Measurements from ENCODE around the gene SAMD4B. TPM values are rescaled to one million over a fixed set of nuclear protein-coding genes. Genes with fewer than 3 reads are reported as not detected.
A peak's percentile ranks its signal among the peaks of the same experiment; 100 is the strongest.

Gene SAMD4B
- total RNA-seq, 4 donors from 2014 or later, result 79.5 to 212 (median 124) TPM

DNA sequence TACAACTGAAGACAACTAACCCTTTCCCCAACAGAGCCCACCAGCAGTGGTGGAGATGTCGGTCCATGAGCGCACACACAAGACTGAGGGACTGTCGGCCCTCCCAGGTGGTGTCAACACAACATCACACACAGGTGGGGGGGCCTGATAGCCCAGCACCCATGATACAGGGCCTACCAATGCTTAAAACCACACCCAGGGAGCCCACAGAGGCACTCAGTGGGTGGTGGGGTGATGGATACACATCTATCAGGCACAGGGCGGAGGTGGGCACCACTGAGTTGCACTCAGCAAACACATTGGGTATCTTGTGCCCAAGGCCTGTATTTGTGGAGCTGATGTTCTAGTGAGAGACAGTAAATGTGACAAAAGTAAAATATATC, 57.4 kb downstream of the SAMD4B start:
- TF ChIP-seq POLR2A (IDR thresholded peaks at IDR 0.05), result no peak
- TF ChIP-seq, protein P1, sequence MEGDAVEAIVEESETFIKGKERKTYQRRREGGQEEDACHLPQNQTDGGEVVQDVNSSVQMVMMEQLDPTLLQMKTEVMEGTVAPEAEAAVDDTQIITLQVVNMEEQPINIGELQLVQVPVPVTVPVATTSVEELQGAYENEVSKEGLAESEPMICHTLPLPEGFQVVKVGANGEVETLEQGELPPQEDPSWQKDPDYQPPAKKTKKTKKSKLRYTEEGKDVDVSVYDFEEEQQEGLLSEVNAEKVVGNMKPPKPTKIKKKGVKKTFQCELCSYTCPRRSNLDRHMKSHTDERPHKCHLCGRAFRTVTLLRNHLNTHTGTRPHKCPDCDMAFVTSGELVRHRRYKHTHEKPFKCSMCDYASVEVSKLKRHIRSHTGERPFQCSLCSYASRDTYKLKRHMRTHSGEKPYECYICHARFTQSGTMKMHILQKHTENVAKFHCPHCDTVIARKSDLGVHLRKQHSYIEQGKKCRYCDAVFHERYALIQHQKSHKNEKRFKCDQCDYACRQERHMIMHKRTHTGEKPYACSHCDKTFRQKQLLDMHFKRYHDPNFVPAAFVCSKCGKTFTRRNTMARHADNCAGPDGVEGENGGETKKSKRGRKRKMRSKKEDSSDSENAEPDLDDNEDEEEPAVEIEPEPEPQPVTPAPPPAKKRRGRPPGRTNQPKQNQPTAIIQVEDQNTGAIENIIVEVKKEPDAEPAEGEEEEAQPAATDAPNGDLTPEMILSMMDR (IDR thresholded peaks at IDR 0.05), result no peak
- no peaks in the 10 kb centered on the region for H3K27me3 ChIP-seq
- no peak for DNase-seq
- H3K36me3 ChIP-seq, result peaks cover 0 to 4% of the 10 kb centered on the region in 2 donors
- H3K4me1 ChIP-seq, result peaks cover 41 to 61% of the 10 kb centered on the region in 2 donors
- H3K27ac ChIP-seq, result peak overlapping the region; percentile 74 to 100 (median 99)
- no peaks in the 10 kb centered on the region for H3K9me3 ChIP-seq
- 81 to 90% methylated on average over 4 of the region's 4 CpGs for WGBS, 2 donors
- H3K4me3 ChIP-seq (replicated peaks in 1 of 3), result no peak overlapping the region
- intact Hi-C loops (cut with DNase I), result no loop called here

DNA sequence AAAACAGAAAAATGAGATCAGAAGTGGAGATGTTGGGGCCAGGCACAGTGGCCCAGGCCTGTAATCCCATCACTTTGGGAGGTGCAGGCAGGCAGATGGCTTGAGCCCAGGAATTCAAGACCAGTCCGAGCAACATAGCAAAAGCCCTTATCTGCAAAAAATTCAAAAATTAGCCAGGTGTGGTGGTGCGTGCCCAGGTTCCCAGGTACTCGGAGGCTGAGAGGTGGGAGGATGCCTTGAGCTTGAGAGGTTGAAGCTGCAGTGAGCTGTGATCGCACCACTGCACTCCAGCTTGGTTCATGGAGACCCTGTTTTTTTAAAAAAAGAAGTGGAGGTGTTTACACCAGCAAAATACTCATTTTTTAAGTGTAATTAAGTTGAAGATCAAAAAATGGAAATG, 57.8 kb downstream of the SAMD4B start:
- intact Hi-C loops (cut with DNase I), result no loop called here

DNA sequence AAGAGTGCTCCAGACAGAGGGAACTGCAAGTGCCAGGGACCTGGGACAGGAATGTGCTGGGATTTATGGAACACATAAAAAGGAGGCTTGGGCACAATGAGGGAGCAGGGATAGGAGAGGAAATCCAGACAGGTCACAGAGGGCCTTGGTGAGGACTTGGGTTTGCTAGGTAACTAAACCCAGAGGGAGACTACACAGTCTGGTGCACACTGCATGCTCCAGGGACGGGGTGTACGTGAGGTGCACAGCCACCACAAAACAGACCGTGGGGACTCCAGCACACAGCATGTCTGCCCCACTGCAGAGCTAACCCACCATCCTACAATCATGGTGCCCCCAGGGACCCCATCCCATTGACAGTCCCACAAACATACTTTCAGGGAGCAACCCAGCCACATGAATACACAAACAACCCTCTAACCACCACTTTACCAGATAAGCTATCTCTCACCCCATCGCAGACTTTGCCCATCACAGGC, 58.9 kb downstream of the SAMD4B start:
- intact Hi-C loops (cut with DNase I), result no loop called here
- H3K4me3 ChIP-seq (replicated peaks in 1 of 3), result no peak overlapping the region
- WGBS, 2 donors, result 80 to 81% methylated on average over 4 of the region's 4 CpGs

More for the DNA sequence above, 57.8 kb downstream of the SAMD4B start:
- Histone ChIP-seq H3K9me3 (no peaks in the 10 kb centered on the region), H3K36me3 (peaks cover 0 to 4% of the 10 kb centered on the region in 2 donors), H3K4me3 (replicated peaks in 1 of 3) (no peak overlapping the region), H3K4me1 (peaks cover 41 to 65% of the 10 kb centered on the region in 2 donors), H3K27me3 (no peaks in the 10 kb centered on the region), H3K27ac (peak overlapping the region; percentile 74 to 100 (median 99))
- 25 to 38% methylated on average over 4 of the region's 4 CpGs for WGBS, 2 donors
- DNase-seq, result peak; percentile 92 to 93
- TF ChIP-seq, protein P1 (IDR thresholded peaks at IDR 0.05), result no peak
- peak in 1 of 2 donors; percentile 28 for TF ChIP-seq POLR2A (IDR thresholded peaks at IDR 0.05)

DNA sequence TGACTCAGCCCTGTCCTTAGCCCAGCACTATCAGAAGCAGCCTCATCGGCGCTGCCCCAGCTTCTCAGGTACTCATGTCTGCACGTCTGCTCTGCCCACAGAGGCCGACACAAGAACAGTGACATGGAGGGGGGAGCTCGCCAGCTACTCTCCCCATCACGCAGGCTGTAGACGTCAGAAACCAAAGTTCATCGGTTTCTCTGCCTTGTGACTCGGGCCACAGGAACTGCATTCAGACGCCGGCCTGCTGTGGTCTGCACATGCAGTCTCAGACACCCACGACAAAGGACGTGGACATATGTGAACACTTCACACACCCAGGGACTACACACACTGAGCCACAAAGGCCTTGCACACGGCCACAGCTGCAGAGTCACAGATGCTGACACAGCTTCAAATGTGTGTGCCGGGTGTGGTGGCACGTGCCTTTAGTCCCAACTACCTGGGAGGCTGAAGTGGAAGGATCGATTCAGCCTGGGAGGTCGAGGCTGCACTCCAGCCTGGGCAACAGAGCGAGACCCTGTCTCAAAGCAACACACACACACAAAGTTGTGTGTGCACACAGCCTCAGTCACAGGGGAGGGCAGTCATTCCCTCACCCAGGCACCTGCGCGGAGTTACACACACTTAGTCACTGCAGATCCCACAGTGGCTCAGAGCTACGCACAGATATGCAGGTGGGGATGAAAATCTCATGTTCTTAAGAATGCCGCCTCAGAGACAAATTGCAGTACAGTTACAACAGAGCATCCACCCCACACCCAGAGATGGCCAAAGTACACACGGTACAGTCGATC, 59.5 kb downstream of the SAMD4B start:
- peak; percentile 35 to 45 for DNase-seq
- H3K27ac ChIP-seq, result peak overlapping the region; percentile 99 to 100 (median 100)
- peaks cover 41 to 75% of the 10 kb centered on the region in 2 donors for H3K4me1 ChIP-seq
- 64 to 74% methylated on average over 17 to 21 of the region's 25 CpGs for WGBS, 2 donors
- no peaks in the 10 kb centered on the region for H3K9me3 ChIP-seq
- H3K27me3 ChIP-seq, result no peaks in the 10 kb centered on the region
- H3K4me3 ChIP-seq (replicated peaks in 1 of 3), result no peak overlapping the region
- TF ChIP-seq, protein P1 (IDR thresholded peaks at IDR 0.05), result no peak
- peak in 1 of 2 donors; percentile 5 for TF ChIP-seq POLR2A (IDR thresholded peaks at IDR 0.05)
- intact Hi-C loops (cut with DNase I), result no loop called here
- no peaks in the 10 kb centered on the region for H3K36me3 ChIP-seq

More for the DNA sequence above, 58.9 kb downstream of the SAMD4B start:
- H3K4me1 ChIP-seq, result peaks cover 41 to 75% of the 10 kb centered on the region in 2 donors
- H3K27ac ChIP-seq, result peak overlapping the region; percentile 99 to 100 (median 100)
- DNase-seq, result no peak
- H3K27me3 ChIP-seq, result no peaks in the 10 kb centered on the region
- no peak for TF ChIP-seq POLR2A (IDR thresholded peaks at IDR 0.05)
- TF ChIP-seq, protein P1 (IDR thresholded peaks at IDR 0.05), result no peak
- H3K9me3 ChIP-seq, result no peaks in the 10 kb centered on the region
- H3K36me3 ChIP-seq, result no peaks in the 10 kb centered on the region

Data from thyroid gland (tissue), 4 donors.